ENCODE data around the gene POLR1G. TPM values are rescaled to one million over a fixed set of nuclear protein-coding genes. Genes with fewer than 3 reads are reported as not detected.
A peak's percentile ranks its signal among the peaks of the same experiment; 100 is the strongest.

The POLR1G gene
- total and polyA plus RNA-seq, 9 of the 15 experiments (the other 6 are each of a cell fraction or from before 2014, with no cell fraction given), result 3.0 to 50.1 (median 27.4) TPM

DNA sequence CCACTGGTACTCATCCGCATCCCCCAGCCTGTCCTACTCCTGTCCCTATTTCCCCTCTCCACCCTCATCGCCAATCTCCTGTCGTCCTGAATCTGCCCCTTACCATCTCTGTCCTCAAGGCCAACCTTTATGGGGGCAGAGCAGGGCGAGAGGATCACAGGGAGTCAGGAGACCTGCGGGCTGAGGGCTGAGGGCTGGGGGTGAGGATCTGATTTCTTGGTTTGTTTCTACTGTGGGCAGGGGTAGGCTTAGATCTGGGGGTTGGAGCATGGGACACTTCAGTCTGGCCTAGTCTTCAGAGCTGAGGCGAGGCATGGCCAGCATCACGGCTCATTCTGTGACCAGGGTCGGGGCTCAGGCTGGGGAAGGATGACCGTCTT, 33.8 kb downstream of the POLR1G start (continued):
- TF ChIP-seq MYBL2 (IDR thresholded peaks at IDR 0.05; ENCODE audit: low read depth) (no peak), MYBL2 (CRISPR knock-in tag; IDR thresholded peaks at IDR 0.05; ENCODE audit: borderline replicate concordance) (no peak), RBM22 (IDR thresholded peaks at IDR 0.05; ENCODE audit: low read depth, low read length, poor library complexity, severe bottlenecking) (no peak), ZBTB2 (IDR thresholded peaks at IDR 0.05) (no peak; the same call in 1 of the 2 replicates), KLF13 (tag; IDR thresholded peaks at IDR 0.05; ENCODE audit: borderline replicate concordance, low read depth) (no peak), TSC22D4 (tag; IDR thresholded peaks at IDR 0.05) (no peak), U2AF1 (optimal IDR thresholded peaks at IDR 0.05; ENCODE audit: low read depth, low read length) (no peak), SAFB2 (IDR thresholded peaks at IDR 0.05; ENCODE audit: borderline replicate concordance, low read depth, low read length, severe bottlenecking) (no peak), NEUROD1 (IDR thresholded peaks at IDR 0.05; ENCODE audit: borderline replicate concordance, low read depth, low read length, partially characterized antibody) (no peak), PHB (CRISPR knock-in tag; IDR thresholded peaks at IDR 0.05) (no peak), ATF1 (CRISPR knock-in tag; IDR thresholded peaks at IDR 0.05) (no peak), ATF1 (tag; IDR thresholded peaks at IDR 0.05) (no peak), MYC (IDR thresholded peaks at IDR 0.05; ENCODE audit: low read depth, low read length) (no peak), MYC (CRISPR knock-in tag; IDR thresholded peaks at IDR 0.05; ENCODE audit: borderline replicate concordance, low read depth) (0 out of 2 replicates have a peak, but pooled peaks have one; percentile 19), RBM17 (IDR thresholded peaks at IDR 0.05; ENCODE audit: borderline replicate concordance, low read depth, low read length) (no peak), ZNF76 (CRISPR knock-in tag; IDR thresholded peaks at IDR 0.05; ENCODE audit: borderline replicate concordance) (no peak), LARP7 (IDR thresholded peaks at IDR 0.05) (peak; percentile 38; the same call in 1 of the 2 replicates), ZNF274 (IDR thresholded peaks at IDR 0.05; ENCODE audit: borderline replicate concordance, low read depth, low read length) (0 out of 2 replicates have a peak, but pooled peaks have one; percentile 9), HIVEP1 (CRISPR knock-in tag; IDR thresholded peaks at IDR 0.05) (no peak)
- TF ChIP-seq, protein P1, sequence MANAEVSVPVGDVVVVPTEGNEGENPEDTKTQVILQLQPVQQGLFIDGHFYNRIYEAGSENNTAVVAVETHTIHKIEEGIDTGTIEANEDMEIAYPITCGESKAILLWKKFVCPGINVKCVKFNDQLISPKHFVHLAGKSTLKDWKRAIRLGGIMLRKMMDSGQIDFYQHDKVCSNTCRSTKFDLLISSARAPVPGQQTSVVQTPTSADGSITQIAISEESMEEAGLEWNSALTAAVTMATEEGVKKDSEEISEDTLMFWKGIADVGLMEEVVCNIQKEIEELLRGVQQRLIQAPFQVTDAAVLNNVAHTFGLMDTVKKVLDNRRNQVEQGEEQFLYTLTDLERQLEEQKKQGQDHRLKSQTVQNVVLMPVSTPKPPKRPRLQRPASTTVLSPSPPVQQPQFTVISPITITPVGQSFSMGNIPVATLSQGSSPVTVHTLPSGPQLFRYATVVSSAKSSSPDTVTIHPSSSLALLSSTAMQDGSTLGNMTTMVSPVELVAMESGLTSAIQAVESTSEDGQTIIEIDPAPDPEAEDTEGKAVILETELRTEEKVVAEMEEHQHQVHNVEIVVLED (CRISPR knock-in tag; IDR thresholded peaks at IDR 0.05), result no peak
- TF ChIP-seq, protein P2, sequence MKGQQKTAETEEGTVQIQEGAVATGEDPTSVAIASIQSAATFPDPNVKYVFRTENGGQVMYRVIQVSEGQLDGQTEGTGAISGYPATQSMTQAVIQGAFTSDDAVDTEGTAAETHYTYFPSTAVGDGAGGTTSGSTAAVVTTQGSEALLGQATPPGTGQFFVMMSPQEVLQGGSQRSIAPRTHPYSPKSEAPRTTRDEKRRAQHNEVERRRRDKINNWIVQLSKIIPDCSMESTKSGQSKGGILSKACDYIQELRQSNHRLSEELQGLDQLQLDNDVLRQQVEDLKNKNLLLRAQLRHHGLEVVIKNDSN (CRISPR knock-in tag; IDR thresholded peaks at IDR 0.05), result peak; percentile 38; the same call in 1 of the 2 replicates
- TF ChIP-seq, protein P3, sequence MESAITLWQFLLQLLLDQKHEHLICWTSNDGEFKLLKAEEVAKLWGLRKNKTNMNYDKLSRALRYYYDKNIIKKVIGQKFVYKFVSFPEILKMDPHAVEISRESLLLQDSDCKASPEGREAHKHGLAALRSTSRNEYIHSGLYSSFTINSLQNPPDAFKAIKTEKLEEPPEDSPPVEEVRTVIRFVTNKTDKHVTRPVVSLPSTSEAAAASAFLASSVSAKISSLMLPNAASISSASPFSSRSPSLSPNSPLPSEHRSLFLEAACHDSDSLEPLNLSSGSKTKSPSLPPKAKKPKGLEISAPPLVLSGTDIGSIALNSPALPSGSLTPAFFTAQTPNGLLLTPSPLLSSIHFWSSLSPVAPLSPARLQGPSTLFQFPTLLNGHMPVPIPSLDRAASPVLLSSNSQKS (CRISPR knock-in tag; IDR thresholded peaks at IDR 0.05), result no peak
- TF ChIP-seq, protein P4, sequence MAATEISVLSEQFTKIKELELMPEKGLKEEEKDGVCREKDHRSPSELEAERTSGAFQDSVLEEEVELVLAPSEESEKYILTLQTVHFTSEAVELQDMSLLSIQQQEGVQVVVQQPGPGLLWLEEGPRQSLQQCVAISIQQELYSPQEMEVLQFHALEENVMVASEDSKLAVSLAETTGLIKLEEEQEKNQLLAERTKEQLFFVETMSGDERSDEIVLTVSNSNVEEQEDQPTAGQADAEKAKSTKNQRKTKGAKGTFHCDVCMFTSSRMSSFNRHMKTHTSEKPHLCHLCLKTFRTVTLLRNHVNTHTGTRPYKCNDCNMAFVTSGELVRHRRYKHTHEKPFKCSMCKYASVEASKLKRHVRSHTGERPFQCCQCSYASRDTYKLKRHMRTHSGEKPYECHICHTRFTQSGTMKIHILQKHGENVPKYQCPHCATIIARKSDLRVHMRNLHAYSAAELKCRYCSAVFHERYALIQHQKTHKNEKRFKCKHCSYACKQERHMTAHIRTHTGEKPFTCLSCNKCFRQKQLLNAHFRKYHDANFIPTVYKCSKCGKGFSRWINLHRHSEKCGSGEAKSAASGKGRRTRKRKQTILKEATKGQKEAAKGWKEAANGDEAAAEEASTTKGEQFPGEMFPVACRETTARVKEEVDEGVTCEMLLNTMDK (IDR thresholded peaks at IDR 0.05; ENCODE audit: borderline replicate concordance, insufficient read depth, low read depth, low read length, poor library complexity, severe bottlenecking), result no peak

All from K562 (cell line).